ENCODE data around the gene SELE.

SELE gene, protein sequence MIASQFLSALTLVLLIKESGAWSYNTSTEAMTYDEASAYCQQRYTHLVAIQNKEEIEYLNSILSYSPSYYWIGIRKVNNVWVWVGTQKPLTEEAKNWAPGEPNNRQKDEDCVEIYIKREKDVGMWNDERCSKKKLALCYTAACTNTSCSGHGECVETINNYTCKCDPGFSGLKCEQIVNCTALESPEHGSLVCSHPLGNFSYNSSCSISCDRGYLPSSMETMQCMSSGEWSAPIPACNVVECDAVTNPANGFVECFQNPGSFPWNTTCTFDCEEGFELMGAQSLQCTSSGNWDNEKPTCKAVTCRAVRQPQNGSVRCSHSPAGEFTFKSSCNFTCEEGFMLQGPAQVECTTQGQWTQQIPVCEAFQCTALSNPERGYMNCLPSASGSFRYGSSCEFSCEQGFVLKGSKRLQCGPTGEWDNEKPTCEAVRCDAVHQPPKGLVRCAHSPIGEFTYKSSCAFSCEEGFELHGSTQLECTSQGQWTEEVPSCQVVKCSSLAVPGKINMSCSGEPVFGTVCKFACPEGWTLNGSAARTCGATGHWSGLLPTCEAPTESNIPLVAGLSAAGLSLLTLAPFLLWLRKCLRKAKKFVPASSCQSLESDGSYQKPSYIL

DNA sequence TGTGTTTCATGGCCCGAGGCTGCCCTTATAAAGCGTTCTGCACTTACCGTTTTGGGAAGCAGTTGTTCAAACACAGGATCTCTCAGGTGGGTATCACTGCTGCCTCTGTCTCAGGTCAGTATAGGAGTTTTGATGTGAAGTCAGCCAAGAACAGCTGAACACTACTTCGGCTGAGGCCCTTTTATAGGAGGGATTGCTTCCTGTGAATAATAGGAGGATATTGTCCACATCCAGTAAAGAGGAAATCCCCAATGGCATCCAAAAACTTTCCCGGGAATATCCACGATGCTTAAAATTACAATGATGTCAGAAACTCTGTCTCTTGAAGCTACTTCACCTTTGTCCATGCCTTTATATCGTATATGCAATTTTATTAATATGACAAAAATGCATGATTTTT lies at the start of gene SELE:
Gene SELE, minus strand, starts transcription at position 156 of the 400 bp plus-strand sequence. CDS start 467 bp downstream, outside the sequence.
- in situ Hi-C loops (cut with MboI; ENCODE audit: low sequenced_read_pairs): no loop called here

DNA sequence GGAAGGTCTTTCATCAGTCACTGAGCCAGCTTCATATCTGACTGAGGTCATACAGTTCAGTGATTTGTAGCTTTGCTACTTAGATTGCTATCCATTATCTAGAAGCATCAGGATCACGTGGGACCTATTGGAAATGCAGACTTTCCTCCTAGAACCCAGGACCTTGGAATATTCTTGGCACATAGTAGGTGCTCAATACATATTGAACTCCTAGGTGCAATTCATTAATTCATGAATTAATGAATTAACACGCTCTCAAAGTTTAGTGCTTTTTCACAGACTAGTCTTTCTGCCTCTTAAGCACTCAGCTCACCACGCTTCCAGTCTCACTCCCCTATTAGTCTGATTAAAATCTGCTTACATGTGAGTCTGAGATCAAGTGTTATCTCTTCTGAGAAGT lies 48.7 kb upstream of the SELE start:
- in situ Hi-C loops (cut with MboI; ENCODE audit: low sequenced_read_pairs): no loop called here

DNA sequence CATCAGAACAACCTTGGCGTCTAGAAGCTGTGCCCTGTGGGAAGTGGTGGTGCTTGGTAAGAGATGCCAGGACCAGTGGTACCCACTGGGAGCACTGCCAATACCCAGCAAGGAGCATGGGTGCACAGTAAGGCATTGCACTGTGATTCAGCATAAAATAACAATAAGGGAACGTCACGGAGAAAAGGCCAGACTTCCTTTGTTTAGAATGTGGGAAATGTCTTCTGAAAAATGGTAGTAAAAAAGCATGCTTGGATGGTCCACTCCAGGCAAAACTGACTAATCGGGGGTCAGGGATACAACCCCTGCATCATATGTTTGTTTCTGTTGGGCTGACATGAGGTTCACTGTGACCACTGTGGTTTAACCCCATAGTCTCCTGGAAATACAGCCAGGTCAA lies 46.1 kb upstream of the SELE start:
- in situ Hi-C loops (cut with MboI; ENCODE audit: low sequenced_read_pairs): no loop called here

DNA sequence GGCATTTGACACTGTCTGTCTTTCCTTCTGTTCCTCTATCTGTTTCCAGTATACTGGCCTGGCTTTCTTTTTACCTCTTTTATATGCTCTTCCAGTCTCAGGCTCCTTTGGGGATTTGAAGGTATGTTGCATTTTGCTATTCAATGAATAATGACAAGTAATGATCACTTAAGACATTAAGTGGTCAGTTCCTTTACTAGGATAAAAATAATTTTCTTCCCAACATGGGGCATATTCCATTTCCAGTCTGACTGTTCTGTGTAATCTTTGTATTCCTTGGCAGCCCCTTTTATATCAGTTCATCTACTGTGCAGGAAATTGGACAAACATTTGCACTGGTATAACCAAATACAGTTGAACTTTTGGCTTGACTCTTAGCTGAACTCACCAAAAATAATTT lies 45.3 kb upstream of the SELE start:
- in situ Hi-C loops (cut with MboI; ENCODE audit: low sequenced_read_pairs): no loop called here

DNA sequence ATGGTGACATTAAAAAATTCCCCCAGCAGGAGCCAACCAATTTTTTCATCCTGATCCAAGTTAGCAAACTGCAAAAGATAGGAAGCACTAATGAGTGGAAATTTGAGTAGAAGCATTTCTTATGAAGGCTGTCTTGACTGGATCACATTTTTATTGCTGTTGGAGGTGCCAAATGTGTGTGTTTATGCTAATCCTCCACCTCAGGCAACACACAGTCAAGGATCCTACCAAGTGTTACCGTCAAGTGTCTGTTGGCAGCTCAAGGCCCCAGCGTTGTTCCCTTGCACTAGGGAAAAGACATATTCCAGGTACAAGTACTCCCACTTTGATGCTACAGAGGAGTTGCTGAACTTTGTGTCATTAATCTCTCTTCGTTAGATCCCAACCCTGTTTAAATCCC lies 42.6 kb upstream of the SELE start:
- in situ Hi-C loops (cut with MboI; ENCODE audit: low sequenced_read_pairs): no loop called here

DNA sequence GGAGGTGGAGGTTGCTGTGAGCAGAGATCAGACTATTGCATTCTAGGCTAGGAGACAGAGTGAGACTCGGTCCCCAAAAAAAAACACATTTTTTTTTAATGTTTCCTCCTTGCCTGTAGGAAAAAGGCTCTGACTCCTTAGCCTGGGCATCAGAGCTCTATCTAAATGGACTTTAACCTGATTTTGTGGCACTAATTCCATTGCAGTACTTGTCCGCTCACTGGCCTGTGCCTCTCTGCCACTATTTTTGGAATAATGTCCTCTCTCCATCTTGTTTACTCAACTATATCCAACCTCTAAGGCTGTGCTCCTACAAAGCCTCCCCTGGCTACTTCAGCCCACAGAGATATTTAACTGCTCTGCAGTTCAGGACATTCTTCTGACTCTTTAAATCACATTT lies 34.3 kb upstream of the SELE start:
- in situ Hi-C loops (cut with MboI; ENCODE audit: low sequenced_read_pairs): no loop called here

DNA sequence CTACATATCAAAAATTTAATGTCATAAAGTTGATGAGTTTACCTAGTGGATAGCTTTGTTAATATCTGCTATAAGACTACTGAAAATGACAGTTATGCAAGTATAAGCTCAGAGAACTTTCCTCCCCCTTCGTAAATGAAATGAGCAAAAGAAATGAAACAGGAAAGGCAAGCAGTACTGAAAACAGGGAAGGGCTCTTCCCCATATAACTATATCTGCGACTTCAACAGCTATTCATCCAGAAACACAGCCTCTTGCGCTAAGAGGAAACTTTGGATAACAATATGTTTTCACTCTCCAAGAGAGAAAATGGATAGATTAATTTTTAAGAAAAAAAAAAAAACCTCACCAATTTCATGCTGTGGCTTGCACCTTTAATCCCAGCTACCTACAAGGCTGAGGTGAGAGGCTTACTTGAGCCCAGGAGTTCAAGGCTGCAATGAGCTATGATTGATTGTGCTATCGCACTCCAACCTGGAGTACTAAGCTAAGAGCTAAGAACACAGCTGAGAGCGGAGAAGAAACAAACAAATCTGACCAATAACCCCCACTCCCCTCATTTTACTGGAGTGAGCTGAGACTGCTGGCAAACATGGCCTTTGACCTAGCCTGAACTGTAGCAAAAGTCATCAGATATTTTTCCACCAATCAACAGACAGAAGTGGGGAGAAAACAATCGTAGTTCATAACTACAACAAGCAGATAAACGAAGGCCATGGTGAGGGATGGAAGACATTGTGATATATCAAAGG lies 31.9 kb upstream of the SELE start:
- in situ Hi-C loops (cut with MboI; ENCODE audit: low sequenced_read_pairs): no loop called here

DNA sequence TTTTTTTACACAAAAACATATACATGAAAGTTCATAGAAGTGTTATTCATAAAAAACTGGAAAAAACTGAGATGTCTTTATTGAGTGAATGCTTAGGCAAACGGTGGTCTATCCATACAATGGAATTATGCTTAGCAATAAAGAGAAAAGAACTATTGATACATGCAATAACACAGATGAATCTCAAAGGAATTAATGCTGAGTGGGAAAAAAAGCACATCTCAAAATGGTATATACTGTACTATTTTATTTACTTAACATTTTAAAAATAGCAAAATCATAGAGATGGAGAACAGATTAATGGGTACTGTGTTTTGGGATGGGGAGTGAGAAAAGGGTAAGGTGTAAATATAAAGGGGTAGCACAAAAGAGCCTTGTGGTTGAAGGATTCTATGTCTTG lies 31.0 kb upstream of the SELE start:
- in situ Hi-C loops (cut with MboI; ENCODE audit: low sequenced_read_pairs): no loop called here

DNA sequence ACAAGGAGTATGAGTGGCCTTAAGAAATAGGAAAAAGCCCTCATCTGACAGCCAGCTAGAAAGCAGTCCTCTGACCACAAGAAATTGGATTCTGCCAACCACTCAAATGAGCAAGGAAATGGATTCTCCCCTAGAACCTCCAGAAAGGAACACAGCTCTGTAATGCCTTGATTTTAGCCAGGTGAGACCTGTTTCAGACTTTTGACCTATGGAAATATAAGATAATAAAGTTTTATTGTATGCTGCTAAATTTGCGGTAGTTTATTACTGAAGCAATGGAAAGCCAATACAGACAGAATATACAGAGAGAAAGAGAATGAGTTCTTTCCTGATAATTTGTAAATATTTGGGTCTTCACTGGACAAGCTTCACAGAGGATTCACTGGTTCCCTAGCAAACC lies 28.8 kb upstream of the SELE start:
- in situ Hi-C loops (cut with MboI; ENCODE audit: low sequenced_read_pairs): no loop called here

DNA sequence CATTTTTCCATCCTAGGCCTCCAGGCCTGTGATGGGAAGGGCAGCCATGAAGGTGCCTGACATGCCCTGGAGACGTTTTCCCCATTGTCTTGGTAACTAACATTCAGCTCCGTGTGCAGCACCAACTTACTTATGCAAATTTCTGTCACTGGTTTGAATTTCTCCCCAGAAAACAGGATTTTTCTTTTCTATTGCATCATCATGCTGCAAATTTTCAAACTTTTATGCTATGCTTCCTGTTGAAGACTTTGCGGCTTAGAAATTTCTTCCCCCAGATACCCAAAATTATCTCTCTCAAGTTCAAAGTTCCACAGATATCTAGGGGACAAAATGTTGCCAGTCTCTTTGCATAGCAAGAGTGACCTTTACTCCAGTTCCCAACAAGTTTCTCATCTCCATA lies 25.2 kb upstream of the SELE start:
- in situ Hi-C loops (cut with MboI; ENCODE audit: low sequenced_read_pairs): no loop called here

DNA sequence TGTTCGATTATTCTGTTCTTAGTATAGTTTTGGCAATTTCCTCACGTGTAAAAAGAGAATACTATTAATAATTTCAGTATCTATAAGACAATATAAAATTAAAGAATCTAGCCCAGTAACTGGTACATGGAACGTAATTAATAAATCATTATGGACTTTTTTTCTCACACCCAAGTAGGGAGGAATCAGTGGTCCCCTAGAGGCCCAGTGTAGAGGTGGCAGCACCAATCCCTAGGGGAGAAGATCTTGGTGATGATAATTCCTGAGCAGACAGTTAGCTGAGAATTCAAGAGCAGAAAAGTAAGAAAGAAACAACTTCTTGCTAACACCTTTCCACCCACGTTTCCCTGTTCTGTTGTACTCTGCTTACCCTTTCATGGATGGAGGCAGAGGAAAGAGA lies 19.7 kb upstream of the SELE start:
- in situ Hi-C loops (cut with MboI; ENCODE audit: low sequenced_read_pairs): no loop called here

DNA sequence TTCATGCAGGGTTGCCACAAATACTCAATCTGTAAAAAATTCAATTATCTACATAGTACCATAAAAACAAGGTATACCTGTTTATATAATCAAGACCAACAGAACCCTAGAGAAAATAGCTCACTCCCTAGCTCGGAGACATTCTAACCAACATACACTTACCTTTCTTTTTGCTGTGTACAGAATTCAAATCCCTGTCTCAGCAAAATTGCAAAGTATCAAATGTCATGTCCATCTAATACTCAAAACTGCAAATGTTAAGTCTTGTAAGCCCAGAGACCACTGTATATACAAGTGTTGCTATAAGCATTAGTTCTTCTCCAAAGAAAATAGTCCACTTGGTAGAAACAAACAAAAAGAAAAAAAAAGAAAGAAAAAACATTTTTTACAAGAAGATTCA lies 16.2 kb upstream of the SELE start:
- in situ Hi-C loops (cut with MboI; ENCODE audit: low sequenced_read_pairs): no loop called here

DNA sequence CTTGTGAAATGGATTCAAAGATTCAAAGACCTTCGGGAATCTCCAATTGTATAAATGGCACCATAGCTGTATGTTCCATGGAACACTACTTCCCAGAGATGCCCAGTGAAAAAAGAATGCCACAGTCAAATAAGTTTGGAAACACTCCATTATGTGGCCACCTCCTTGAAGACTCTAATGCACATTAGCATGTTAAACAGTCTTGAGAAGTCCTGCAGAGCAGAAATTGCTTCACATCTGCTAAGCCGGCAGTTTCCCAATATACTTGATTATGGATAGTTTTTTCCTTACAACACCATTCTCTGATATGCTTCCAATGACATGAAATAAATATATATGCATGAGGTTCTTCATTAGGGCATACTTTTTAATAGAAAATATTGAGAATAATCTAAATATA lies 12.7 kb upstream of the SELE start:
- in situ Hi-C loops (cut with MboI; ENCODE audit: low sequenced_read_pairs): no loop called here

DNA sequence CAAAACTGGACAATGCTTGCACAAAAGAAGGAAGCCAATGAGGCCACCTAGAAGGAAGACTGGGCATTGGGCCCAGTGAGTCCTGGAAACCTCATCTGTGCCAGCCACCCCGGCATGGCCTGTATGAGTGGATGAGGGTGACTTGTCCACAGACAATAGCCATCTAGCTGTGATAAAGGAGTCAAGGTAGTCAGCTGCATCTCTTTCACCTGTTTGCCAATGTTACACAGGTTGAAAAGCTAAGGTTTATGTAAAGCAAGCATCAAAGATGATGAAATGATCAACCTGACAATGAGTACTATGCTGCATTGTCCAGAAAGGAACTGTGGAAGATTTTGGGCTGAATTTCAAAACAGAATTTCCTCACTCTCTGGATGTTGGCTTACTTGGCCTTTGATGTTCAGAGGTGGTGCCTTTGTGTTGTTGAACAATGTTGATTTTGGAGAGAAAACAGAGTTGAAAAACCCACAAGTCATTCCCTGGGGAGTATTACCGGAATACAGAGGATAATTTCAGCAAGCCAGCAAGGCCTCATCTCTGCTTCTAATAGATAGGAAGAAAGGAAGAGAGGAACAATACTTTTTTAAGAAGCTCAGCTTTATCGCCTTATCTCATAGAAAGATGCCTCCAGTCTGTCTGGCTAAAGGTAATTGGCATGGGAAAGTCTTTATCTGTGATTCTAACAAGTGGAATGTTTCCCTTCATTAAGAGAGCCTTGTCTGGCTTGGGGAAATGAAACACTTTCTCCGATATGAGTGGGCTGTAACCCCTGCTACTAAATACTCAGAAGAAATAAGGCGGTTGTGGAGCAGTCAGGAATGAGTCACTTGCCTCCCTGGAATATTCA lies 11.4 kb upstream of the SELE start:
- in situ Hi-C loops (cut with MboI; ENCODE audit: low sequenced_read_pairs): no loop called here

DNA sequence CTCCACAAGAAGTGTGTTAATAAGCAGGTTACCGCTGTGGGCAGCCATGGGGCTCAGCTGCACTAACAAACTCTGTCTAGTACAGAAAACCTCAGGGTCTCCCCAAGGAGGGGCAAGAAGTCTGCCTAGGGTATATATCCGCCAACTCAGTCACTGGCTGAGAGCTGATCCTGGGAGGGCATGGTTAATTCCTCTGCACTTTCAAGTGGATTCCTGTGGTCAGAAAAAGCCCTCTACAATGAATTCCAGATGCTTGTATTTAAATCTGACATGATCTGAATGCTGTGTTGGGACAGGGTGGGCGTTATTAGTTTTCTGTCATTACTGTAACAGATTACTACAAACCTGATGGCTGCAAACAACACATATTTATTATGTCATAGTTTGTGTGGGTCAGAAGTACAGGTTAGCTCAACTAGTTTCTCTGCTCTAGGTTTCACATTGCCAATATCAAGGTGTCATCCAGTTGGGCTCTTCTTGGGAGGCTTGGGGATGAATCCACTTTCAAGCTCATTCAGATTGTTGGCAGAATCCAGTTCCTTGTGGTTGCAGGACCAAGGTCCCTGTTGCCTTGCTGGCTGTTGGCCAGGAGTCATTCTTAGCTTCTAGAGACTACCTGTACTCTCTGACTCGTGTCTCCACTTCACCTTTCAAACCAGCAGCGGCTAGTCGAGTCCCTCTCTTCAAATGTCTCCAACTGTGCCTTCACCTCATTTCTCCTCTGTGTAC lies 8.0 kb upstream of the SELE start:
- in situ Hi-C loops (cut with MboI; ENCODE audit: low sequenced_read_pairs): no loop called here

DNA sequence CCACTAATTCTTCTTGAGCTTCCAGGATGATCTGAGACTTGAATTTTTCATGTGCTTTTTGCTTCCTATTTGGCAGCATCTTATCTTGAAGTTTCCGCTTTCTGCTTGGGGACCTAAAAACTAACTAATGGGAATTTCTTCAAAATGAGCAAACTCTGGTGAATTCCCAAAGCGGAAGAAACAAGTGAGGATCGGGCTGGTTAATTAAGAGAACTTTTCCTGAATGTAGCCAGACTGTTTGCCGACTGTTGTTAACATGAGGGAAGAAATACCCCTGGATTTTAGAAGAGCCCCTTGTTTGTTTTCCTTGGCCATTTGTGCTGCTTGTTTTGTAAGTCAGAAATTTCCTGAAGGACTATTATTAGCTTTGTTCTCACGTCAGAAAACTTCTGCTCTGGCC lies 6.1 kb upstream of the SELE start:
- in situ Hi-C loops (cut with MboI; ENCODE audit: low sequenced_read_pairs): no loop called here

DNA sequence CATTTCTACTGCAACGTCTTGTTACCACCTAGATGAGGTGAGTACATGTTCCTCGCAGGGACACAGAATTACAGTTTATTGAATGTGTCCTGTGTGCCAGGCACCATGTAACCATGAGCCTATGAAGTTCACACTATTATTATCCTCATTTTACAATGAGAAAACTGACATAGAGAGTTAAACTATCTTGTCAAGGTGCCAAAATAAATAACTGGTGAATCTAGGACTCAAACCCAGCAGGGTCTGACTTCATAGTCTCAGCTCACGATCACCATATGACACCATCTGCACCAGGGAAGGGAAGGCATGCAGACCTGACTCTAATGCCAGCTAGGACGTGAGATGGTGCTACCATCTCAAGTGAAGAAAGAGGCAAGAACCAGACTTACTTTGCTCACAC lies 2.4 kb downstream of the SELE start:
- in situ Hi-C loops (cut with MboI; ENCODE audit: low sequenced_read_pairs): no loop called here

DNA sequence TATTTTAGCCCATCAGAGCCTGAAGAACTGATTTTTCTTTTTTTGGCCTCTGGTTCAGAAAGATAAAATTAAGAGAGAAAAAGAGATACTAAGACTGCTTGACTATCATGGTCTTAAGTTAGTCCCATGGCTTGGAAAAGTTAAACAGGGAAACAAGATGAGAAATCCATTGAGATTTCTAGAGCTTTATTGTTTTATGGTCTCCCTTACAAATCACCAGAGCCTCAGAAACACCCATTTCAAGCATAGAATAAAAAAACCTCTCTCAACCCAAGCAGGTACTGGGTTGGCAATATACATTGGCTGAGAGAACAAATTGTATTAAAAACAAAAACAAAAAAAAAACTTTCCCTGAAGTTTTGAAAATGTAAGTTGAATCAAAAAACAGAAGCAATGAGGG lies 3.9 kb downstream of the SELE start:
- in situ Hi-C loops (cut with MboI; ENCODE audit: low sequenced_read_pairs): no loop called here

DNA sequence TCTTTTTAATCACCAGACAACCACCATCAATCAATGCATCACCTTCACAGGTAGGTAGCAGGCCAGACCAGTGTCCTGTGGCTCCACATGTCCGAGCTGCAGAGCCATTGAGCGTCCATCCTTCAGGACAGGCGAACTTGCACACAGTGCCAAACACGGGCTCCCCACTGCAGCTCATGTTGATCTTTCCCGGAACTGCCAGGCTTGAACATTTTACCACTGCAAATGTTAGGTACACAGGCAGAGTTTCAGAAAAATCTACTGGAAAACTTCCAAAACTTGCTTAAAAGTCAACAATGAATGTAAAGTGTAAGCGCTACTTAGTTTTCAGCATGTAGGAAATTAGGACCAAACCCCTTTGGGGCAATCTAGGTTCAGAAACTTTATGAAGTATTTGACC lies 6.6 kb downstream of the SELE start:
- in situ Hi-C loops (cut with MboI; ENCODE audit: low sequenced_read_pairs): no loop called here

DNA sequence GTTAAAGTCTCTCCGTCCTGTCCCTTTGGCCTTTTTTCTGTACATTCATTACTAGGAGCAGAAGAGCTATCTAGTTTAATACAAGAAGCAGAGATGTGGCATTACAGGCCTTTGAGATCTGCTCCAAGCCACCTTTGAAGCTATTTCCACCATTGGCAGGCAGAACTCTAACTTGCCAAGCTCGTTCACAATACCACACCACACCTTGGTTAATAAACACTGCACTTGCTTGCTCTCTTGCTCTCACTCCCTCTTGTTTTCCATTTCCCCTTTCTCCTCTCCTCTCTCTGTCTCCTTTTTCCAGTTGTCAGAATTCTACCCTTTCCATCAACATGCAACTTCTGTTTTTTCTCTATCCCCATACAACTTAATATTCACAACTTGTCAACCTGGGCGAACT lies 7.0 kb downstream of the SELE start:
- in situ Hi-C loops (cut with MboI; ENCODE audit: low sequenced_read_pairs): no loop called here

DNA sequence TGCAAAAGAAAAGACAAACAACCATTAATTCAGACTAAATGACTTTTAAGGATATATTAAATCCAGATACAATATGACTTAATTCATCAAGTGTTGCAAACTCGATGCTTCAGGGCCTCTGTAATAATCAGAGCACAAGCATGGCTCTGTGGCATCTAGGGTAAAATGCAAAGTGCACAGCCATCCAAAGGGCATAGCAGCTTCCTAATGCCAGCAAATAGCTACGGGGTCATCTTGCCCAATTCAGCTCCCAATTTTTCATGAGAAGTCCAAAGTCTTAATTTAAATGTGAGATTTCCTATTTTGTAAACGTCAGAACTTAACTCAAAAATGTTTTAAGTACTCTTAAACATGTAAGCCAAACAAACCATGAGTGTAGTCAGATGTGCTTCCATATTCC lies 7.9 kb downstream of the SELE start:
- in situ Hi-C loops (cut with MboI; ENCODE audit: low sequenced_read_pairs): no loop called here

All from HL-60/S4 treated with phorbol 12-myristate 13-acetate at 8.2 ng/mL for 4 days and 3 days (cell line).